Mucosa of gallbladder (tissue), 1 donor: ENCODE measurements around the gene EXT2. TPM values are rescaled to one million over a fixed set of nuclear protein-coding genes. Genes with fewer than 3 reads are reported as not detected.

ENCODE experiments used
- DNase-seq: peaks from one replicate; pipeline ENCODE4 v3.0.0-alpha.2; 2020; ENCODE audit warnings: low spot score
- total RNA-seq: library from RNA; stranded (reverse); gene quantifications from one replicate; pipeline ENCODE4 v1.2.1, GENCODE V29; 2021
- donor health status: DM: no; HTN: no; CAD: no.

EXT2 gene
- total RNA-seq, 1 donor from 2014 or later, result 61.3 TPM

DNA sequence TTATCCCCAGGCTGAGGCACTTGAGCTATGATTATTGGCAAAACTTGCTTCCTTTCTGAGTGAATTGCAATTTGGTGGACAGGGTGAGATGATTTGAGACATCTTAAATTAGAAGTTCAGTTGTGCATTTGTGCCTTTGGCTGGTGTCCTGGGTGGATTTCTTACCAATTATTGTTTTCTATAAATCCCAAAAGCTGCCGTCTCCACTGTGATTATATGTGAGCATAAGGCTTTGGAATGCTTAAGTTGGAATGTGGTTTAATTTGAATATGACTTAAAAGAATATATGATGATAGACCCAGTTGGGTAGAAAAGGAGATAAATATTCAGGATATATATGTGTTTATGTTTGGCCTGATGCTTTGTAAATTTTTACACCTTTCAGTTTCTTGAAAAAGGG, 70.0 kb downstream of the EXT2 start:
- DNase-seq, result no peak

GRCh38 chr11:44167046-44167445, 71.6 kb downstream of the EXT2 start:
- DNase-seq, result no peak

- DNase-seq, result no peak
Observed at GRCh38 chr11:44171518-44171917, 76.0 kb downstream of the EXT2 start.

DNA sequence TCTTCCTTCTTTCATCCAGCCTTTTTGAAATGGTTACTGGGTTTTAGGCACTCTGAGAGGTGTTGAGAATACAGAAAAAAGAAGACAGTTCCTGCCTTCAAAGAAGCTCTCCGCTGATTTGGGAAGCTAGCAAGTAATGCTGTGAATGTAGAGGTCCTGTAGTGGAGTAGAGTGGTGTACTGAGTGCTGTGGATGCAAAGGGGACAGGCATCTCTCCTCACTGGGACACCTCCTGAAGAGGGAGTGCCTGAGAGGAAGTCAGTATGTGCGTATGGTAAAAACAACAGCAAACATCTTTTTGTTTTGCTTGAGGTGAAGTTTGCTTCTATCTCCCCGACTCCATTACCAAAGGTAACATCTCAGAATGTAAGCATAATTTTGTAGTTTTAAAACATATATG, 77.5 kb downstream of the EXT2 start:
- DNase-seq, result no peak

GRCh38 chr11:44174842-44175241, 79.4 kb downstream of the EXT2 start:
- no peak for DNase-seq

GRCh38 chr11:44176546-44177213, 81.2 kb downstream of the EXT2 start:
- DNase-seq, result no peak

DNA sequence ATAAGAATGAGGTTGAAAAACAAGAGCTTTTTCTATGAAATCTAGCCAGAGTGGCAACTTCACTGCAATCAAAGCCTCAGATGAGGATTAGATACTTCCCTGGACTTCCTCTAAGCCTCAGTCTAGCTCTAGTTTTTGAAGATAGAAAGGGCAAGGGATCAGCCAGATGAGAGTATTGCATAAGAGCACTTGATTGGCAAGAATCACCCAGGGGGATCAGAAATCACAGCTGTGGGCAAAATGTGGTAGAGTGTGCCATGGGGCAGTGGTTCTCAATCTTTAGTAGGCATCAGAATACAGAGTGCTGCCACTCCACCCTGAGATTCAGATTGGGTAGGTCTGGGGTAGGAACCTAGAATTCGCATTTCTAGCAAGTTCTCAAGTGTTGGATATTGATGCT, 82.4 kb downstream of the EXT2 start:
- no peak for DNase-seq

DNA sequence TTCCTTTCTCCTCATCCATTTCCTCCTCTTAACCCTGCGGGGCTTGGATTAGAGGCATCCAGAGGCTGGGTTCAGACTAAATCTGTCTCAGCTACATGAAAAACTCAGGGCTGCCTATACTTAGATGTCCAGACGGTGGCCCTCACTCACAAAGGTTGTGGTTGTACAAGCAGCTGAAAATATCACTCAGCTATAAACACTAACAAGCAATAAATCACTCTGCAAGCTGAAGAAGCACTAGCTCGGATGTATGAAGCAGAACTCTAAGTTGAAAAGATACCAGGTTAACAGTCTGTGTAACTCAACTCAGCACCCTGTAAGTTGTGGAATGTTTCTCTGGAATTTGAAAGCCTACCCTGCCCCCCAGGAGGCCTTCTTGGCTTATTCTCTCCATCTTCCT, 82.9 kb downstream of the EXT2 start:
- DNase-seq, result no peak

DNA sequence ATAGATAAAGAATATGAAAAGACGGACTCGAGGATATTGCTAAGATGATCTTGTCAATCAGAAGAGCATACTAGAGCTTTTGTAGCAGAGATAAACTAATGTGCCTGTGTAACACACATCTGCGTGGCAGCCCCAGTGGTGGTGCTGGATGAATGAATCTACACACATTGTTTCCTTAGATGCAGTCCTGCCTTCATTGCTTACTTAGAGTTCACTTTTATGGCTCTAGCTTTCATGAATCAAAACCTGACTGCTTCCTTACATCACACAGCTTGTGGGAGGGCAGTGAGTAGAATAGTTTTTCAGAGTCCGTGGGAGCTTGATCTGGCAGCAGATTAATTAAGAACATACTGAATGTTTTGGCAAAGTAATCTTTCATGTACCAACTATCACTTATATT, 83.7 kb downstream of the EXT2 start:
- DNase-seq, result no peak

DNA sequence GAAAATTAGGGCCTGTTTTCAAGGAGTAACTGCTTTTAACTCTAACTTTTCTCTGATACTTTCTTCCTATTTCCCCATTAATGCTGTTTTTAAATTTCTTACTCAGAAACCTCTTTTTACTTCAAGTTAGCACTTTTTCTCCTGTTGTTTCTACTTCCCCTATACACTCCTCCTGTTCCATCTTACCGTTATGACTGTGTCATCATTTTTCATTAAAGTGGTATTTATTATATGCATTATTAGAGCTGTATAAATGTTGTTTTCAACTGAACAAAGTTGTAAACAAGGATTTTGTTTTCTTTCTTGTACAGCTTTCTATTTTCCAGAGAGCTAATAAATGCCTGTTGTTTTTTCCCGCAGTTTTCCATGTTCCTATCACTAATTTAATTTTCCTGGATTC, 84.6 kb downstream of the EXT2 start:
- no peak for DNase-seq

GRCh38 chr11:44185522-44185921, 90.0 kb downstream of the EXT2 start:
- DNase-seq, result no peak

DNA sequence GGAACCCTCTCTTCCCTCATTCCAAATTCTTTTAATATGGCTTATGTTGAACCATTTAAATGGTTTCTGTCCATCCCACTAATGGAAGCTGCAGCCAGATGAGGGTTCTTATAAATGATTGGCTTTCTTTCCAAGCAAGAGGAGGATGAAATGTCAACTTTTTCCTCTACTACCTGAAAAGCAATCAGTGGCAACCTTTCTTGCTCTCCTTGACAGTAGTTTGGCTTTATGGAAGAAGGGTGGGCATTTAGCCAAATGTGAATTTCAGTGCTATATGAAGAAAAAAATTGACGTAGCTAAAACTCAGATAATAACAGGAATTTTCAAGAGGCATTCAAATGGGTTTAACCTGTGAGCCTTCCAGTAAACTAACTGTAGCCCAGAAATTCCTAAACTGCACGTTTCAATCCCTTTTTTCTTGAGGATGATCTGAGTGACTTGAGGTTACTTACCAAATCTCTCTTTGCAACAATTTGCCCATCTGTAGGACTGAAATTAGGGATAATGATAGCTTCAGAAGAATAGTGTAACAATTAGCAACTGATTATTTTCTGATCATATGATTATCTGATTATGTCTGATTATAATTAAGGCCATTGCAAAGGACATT, 90.9 kb downstream of the EXT2 start:
- DNase-seq, result no peak

DNA sequence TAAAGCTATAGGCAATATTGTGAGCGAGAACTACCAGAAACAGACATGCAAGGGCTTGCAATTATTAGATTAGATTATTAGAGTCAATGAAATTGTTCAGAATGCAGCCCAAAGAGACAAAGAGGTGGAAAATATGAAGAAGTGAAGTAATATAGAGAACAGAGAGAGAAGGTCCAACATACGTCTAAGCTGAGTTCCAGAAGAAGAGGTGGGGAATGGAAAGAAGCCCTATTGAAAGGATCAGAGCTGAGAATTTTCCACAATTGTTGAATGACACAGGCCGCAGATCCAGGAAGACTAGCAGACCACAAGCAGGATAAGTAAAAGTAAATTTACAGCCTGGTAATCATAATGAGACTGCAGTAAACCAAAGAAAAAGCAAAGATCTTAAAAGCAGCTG, 93.2 kb downstream of the EXT2 start:
- DNase-seq, result no peak

DNA sequence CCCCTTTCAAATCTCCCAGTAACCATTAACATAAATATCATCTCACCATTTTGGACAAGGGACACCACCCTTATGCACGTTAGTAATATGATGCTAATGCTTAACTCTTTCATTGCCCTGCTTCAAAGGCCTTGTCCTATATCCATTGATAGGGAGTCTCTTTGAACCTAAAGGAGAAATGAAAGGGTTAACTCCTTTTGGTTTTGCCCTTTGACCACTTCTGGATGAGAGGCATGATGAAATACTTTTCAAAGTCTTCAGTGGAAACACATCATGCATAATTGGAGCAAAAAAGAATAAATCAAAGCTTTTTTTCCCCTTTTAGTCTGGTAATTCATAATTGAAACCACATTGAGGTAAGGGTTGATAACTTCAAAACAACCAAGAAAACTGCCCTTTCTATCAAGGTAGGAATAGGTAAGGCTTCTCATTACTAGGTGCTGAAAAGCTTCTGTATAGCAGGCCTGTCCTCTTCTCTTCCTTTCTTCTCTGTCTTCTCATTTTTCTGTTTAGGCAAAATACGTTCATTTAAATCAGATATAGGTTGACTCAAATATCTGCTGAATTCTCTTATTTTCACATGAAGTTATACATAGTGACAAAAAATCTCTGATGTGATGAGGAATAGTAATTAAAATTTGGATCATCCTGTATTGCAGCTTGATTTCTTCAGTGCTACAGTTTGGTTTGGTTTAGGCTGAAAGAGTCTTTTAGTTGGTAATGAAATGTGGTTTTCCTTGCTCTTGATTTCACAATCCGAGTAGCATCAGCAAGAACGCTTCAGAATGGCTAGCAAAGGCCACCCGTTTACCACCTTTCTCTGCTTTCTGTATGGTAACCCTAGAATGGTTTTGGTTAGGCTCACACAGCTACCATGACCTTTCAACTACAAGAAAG, 94.8 kb downstream of the EXT2 start:
- DNase-seq, result no peak

DNA sequence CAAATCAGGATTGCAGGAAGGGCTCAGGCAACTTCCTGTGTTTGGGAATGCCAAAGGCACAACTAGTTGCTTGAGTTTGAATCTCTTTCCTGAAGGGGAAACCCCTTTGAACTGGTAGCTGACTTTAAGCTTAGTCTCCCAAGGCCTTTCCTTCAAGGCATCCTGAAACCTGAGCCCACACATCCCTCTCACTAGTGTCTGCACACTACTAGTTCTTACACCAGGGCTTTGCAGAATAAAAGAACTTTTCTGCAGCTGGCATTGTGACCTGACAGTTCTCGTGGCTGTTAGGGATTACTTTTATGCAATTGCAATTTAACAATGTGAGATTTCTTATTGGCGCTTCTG, 95.4 kb downstream of the EXT2 start:
- DNase-seq, result no peak

DNA sequence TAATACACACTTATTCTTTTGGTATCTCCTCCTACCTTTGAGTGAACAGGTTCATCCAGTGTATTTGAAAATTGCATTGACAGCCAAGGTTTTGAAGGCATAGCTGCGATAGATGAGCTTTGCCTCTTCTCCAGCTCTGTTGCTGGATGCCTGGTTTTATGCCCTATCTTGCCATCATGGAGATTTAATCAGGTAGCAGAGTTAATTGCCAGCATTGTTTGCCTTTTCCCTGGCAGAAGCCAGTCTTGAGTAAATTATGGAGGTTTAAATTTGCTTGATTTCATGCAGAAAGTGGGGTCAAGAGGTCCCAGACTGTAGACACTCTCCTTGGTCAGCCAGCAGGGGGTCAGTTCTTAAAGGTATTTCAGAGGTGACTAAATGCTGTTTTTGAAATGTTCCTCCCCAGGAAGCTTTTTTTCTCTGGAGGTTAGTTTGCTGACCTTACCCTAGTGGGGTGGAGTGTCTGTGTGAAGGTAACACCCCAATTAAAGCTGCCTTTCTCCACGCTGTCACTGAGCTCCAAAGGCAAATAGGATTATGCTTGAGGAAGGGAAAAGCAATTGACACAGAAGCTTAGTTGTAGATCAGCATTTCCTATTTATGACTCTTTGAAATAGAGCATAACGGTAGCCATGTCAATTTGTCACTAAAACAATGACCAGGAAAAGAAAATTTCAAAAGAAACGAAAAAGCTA, 96.0 kb downstream of the EXT2 start:
- DNase-seq, result no peak

DNA sequence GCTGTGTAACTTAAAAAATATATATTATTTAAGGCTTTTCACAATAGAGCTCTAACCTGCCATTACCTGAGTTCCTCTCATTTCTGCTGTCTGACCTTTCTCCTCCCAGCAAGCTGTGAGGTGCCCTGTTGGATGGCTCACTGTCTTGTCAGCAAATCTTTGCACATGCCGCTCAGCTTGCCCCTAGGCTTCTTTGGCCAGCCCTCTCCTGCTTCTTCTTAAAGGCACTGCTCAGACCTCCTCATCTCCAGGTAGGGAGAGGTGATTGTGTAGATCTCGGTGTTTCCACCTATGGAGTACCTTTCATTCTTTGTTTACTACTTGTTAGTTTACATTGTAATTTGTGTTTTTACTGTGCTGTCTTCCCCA, 96.5 kb downstream of the EXT2 start:
- DNase-seq, result no peak

DNA sequence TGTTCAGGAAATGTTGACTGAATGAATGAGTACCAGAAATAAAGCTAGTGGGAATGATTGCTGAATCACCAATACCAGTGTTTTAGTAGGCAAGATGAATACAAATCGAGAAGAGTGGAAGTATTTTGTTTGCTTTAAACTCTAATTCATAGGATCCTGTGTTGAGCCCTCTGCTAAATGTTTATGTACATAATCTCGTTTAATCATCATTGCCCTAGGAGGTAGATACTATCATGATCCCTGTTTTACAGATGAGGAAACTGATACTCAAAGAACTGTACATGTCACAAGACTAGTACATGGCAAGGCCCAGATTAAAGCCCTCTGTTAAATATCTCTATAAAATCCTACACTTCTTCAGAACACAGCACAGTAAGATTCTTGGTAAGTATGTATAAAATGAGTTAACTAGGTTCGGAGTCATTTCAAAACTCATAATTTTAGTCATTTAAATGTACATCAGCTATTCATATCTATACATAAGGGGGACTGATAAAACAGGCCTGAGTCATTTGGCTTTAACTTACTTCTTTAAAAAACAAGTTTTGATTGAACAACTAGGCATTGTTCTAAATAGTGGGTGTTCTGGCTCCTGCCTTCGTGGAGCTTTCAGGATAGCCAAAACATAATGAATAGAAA, 97.1 kb downstream of the EXT2 start:
- DNase-seq, result no peak

DNA sequence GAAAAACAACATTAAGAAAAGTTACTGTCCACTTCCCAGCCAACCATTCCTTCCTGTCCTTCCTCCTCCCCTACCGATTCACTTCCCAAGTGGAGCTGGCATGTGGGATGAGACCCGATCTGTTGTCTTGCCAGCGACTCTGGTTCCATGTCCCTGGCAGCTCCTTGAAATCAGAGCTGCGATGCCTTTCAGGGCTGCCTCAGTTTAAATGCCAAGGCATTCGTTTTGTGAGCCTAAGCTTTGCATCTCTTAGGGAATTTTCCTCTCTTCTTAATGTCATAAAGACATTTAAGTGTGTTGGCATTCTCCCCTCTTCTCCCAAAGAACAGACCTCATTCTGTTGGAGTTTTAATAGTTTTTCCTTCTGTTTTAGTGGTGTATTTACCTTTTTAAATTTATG, 98.4 kb downstream of the EXT2 start:
- no peak for DNase-seq

- DNase-seq, result no peak
Observed at GRCh38 chr11:44198146-44198724, 102.8 kb downstream of the EXT2 start.

DNA sequence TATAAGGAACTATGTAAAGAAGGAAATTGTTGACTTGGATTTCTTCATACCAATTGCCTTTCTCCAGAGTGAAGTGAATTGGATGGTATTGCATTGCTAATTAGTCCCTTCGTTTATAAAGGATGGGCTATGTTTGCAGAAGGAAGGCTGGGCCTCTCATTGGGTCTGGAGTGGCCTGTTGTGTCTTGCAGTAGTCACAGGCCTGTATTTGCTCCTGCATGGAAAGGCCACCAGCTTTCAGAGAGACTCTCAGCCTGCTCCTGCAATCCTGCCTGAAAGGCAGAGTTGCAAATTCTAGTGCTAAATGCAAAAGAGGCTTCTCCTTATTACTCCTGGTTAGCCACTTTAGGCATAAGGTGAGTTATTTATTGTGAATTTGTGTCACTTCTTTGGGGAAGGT, 103.8 kb downstream of the EXT2 start:
- no peak for DNase-seq

DNA sequence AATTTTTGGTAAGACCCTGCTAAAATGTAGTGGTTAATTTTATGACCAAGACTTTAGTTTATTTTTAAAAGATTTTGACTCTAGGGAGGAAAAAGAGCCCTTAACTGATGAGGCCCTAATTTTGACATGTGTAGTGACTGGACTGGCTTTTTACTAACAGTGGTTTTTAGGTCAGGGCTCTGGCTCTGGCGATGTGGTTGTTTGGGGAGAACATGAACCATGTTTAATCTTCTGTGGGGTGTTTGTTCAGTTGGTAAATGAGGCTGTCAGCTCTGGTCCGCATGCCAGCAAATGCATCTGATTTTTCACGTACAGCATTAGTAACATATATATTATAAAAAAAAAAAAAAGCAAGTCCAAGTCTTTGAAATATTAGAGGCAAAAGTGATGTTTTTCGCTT, 104.3 kb downstream of the EXT2 start:
- no peak for DNase-seq
